Glomerular endothelial cell (primary cell): Measurements from ENCODE around the gene SEPTIN8. TPM values are rescaled to one million over a fixed set of nuclear protein-coding genes. Genes with fewer than 3 reads are reported as not detected.

Experiments
- DNase-seq: peaks from one replicate; pipeline ENCODE4 v3.0.0-alpha.2; 2011; ENCODE audit warnings: low read depth, low spot score; ENCODE audit errors: extremely low read depth
- total RNA-seq: library from RNA; depleted of rRNA; stranded (reverse); fragments of >200 nt; gene quantifications from 2 replicates; pipeline ENCODE4 v1.2.3, GENCODE V29; 2015

SEPTIN8 gene
- total RNA-seq, 1 donor from 2014 or later: 60.4 TPM

GRCh38 chr5:132751971-132752580, 25.0 kb downstream of the SEPTIN8 start:
- DNase-seq: no peak

GRCh38 chr5:132751444-132751843, 25.6 kb downstream of the SEPTIN8 start:
- DNase-seq: no peak

- DNase-seq: no peak
These were observed 26.4 kb downstream of the SEPTIN8 start for GRCh38 chr5:132750471-132751230.

- no peak for DNase-seq
These were observed 27.5 kb downstream of the SEPTIN8 start for GRCh38 chr5:132749506-132749905.

- DNase-seq: no peak
These were observed 28.5 kb downstream of the SEPTIN8 start for GRCh38 chr5:132748522-132749000.

- DNase-seq: no peak
These were observed 29.2 kb downstream of the SEPTIN8 start for GRCh38 chr5:132747616-132748440.

GRCh38 chr5:132746954-132747615, 30.0 kb downstream of the SEPTIN8 start, which contains the start of gene CCNI2:
TSS of gene CCNI2 (plus strand) at chr5:132747426. CDS start at chr5:132747496, 70 bp downstream.
- DNase-seq: no peak

- DNase-seq: no peak
These were observed 30.5 kb downstream of the SEPTIN8 start for GRCh38 chr5:132746592-132746953.

GRCh38 chr5:132744659-132745058, 32.4 kb downstream of the SEPTIN8 start:
- no peak for DNase-seq

GRCh38 chr5:132742626-132743025, 34.4 kb downstream of the SEPTIN8 start:
- no peak for DNase-seq

- no peak for DNase-seq
These were observed 34.9 kb downstream of the SEPTIN8 start for GRCh38 chr5:132742158-132742557.

- no peak for DNase-seq
These were observed 37.8 kb downstream of the SEPTIN8 start for GRCh38 chr5:132739232-132739631.

- no peak for DNase-seq
These were observed 38.9 kb downstream of the SEPTIN8 start for GRCh38 chr5:132737982-132738681.

GRCh38 chr5:132736853-132737833, 39.9 kb downstream of the SEPTIN8 start, which contains the start of gene KIF3A:
TSS of gene KIF3A (minus strand) at chr5:132737546. CDS start at chr5:132737419, 127 bp downstream.
- DNase-seq: peak; percentile 80

- DNase-seq: no peak
These were observed 42.4 kb downstream of the SEPTIN8 start for GRCh38 chr5:132734687-132735086.

GRCh38 chr5:132733499-132734148, 43.4 kb downstream of the SEPTIN8 start:
- DNase-seq: no peak

GRCh38 chr5:132729896-132730295, 47.1 kb downstream of the SEPTIN8 start:
- DNase-seq: no peak

GRCh38 chr5:132725745-132726144, 51.3 kb downstream of the SEPTIN8 start:
- no peak for DNase-seq
